B cell (primary cell): ENCODE results near the gene LRRC43. TPM values are rescaled to one million over a fixed set of nuclear protein-coding genes. Genes with fewer than 3 reads are reported as not detected.

Source experiments
- ATAC-seq: fragments of 200-7000 bp; cut with Tn5 transposase; one replicate; pipeline ENCODE4 v1.10.0; 2021; ENCODE audit warnings: low read depth, mild to moderate bottlenecking, moderate number of reproducible peaks, moderate library complexity
- CTCF ChIA-PET: fragments of 350-600 bp; sonication (Branson Sonifier 250); formaldehyde crosslinking; loops from one replicate; lab custom pipeline; 2021; ENCODE audit warnings: antibody characterized with exemption, inconsistent platforms; lab: Charles Lee
- POLR2A ChIA-PET: fragments of 350-600 bp; sonication (Branson Sonifier 250); formaldehyde crosslinking; loops from one replicate; lab custom pipeline; 2021; ENCODE audit warnings: antibody characterized with exemption; lab: Charles Lee
- DNase-seq: peaks from one replicate; pipeline ENCODE4 v3.0.0; 2013
- H2AFZ ChIP-seq: 2 replicates; pipeline ENCODE4 v1.6.1; 2012; ENCODE audit warnings: mild to moderate bottlenecking, low read depth, low read length; ENCODE audit not compliant: insufficient read depth, poor library complexity, severe bottlenecking
- H3K27ac ChIP-seq, 2 donors: 1 replicate in 1 of 2; 2 replicates in 1 of 2; pipeline ENCODE4 v1.5.1; 2012 to 2013; ENCODE audit warnings: low read length in 2 of 2, mild to moderate bottlenecking in 2 of 2, moderate library complexity in 1 of 2
- H3K27me3 ChIP-seq, 4 experiments: fragments of 200-600 bp in 1 of 4; sonication (generic) in 1 of 4; replicated peaks in 1 of 4; 1 replicate in 2 of 4; 2 replicates in 2 of 4; pipeline versions ENCODE4 v1.6.1 to v1.7.0; 2013 to 2016; ENCODE audit warnings: low read length in 3 of 4, mild to moderate bottlenecking in 2 of 4, mixed read lengths in 1 of 4, moderate library complexity in 1 of 4; ENCODE audit not compliant: insufficient read depth in 4 of 4, control insufficient read depth in 3 of 4; ENCODE audit errors: control extremely low read depth in 1 of 4
- H3K36me3 ChIP-seq, 2 experiments: replicated peaks in 1 of 2; 1 replicate in 1 of 2; 2 replicates in 1 of 2; pipeline versions ENCODE4 v1.6.1 to v1.7.1; 2013; ENCODE audit warnings: low read length in 1 of 2; ENCODE audit not compliant: insufficient read depth in 2 of 2, control insufficient read depth in 1 of 2; ENCODE audit errors: control extremely low read depth in 1 of 2, extremely low read depth in 1 of 2
- H3K4me1 ChIP-seq, 2 donors: fragments of 200-600 bp in 1 of 2; sonication (generic) in 1 of 2; 1 replicate in 1 of 2; 2 replicates in 1 of 2; pipeline versions ENCODE4 v1.5.1 to v1.6.1; 2013 to 2017; ENCODE audit warnings: low read length in 2 of 2; ENCODE audit not compliant: control insufficient read depth in 2 of 2, insufficient read depth in 2 of 2
- H3K4me2 ChIP-seq: replicated peaks from 2 replicates; pipeline ENCODE3; 2012; ENCODE audit warnings: mild to moderate bottlenecking, low read depth, low read length; ENCODE audit not compliant: poor library complexity, severe bottlenecking
- H3K4me3 ChIP-seq, 5 experiments: fragments of 200-600 bp in 1 of 5; sonication (generic) in 1 of 5; 1 replicate in 3 of 5; 2 replicates in 2 of 5; pipeline versions ENCODE4 v1.5.1 to v1.7.0; 2011 to 2016; ENCODE audit warnings: low read length in 4 of 5, mild to moderate bottlenecking in 4 of 5, low read depth in 2 of 5, control low read depth in 1 of 5, moderate library complexity in 1 of 5; ENCODE audit not compliant: insufficient read depth in 1 of 5; ENCODE audit errors: control extremely low read depth in 1 of 5, extremely low read depth in 1 of 5
- H3K79me2 ChIP-seq: fragments of 200-600 bp; sonication (generic); one replicate; pipeline ENCODE4 v1.6.0; 2016; ENCODE audit warnings: low read length; ENCODE audit not compliant: control insufficient read depth, insufficient read depth
- H3K9ac ChIP-seq: fragments of 200-600 bp; sonication (generic); 2 replicates; pipeline ENCODE4 v1.6.1; 2017; ENCODE audit warnings: mild to moderate bottlenecking, low read length, moderate library complexity
- H3K9me3 ChIP-seq, 3 donors: one replicate each; pipeline versions ENCODE4 v1.6.1 to v1.7.1; 2013; ENCODE audit warnings: low read length in 2 of 3; ENCODE audit not compliant: control insufficient read depth in 2 of 3, insufficient read depth in 1 of 3; ENCODE audit errors: control extremely low read depth in 1 of 3
- H4K20me1 ChIP-seq: 2 replicates; pipeline ENCODE4 v1.6.0; 2012; ENCODE audit warnings: mild to moderate bottlenecking, low read length; ENCODE audit not compliant: insufficient read depth, control insufficient read depth, poor library complexity, severe bottlenecking
- H3K27ac Mint-ChIP-seq: one replicate; pipeline ENCODE4 v1.8.0; 2021; ENCODE audit warnings: mixed read lengths
- H3K27me3 Mint-ChIP-seq: one replicate; pipeline ENCODE4 v1.8.0; 2021; ENCODE audit warnings: mixed read lengths
- H3K4me1 Mint-ChIP-seq: one replicate; pipeline ENCODE4 v1.8.0; 2021; ENCODE audit warnings: mixed read lengths
- H3K4me3 Mint-ChIP-seq: one replicate; pipeline ENCODE4 v1.8.0; 2021; ENCODE audit warnings: mixed read lengths
- H3K9me3 Mint-ChIP-seq: one replicate; pipeline ENCODE4 v1.8.0; 2022; ENCODE audit warnings: mixed read lengths; ENCODE audit not compliant: insufficient read depth
- CTCF ChIP-seq: fragments of 200-600 bp; IDR thresholded peaks from one replicate; pipeline ENCODE4 v1.8.0; 2022; ENCODE audit warnings: antibody characterized with exemption, mild to moderate bottlenecking
- EZH2 ChIP-seq: IDR thresholded peaks from 2 replicates; pipeline ENCODE4 v1.6.1; 2012; ENCODE audit warnings: borderline replicate concordance, low read depth, mild to moderate bottlenecking, moderate library complexity, low read length; ENCODE audit not compliant: insufficient read depth, poor library complexity, severe bottlenecking
- WGBS: methylation state at CpG from one replicate; pipeline ENCODE4 v1.1.5; 2013; ENCODE audit warnings: missing lambda C conversion rate; ENCODE audit not compliant: insufficient coverage; 5-methylcytosine and 5-hydroxymethylcytosine counted together
- intact Hi-C: fragments of 100-400 bp; cut with micrococcal nuclease; formaldehyde crosslinking; loops from one replicate; pipeline ENCODE4 v1.10.0; 2022
- polyA plus RNA-seq: library from polyadenylated mRNA; depleted of rRNA; stranded (reverse); fragments of >200 nt; gene quantifications from 2 replicates; pipeline ENCODE4 v1.2.3, GENCODE V29; 2012
- total RNA-seq, 2 donors: library from RNA; stranded (reverse); fragments of 120-200 nt in 1 of 2; gene quantifications; 1 replicate in 1 of 2; 2 replicates in 1 of 2; pipeline versions ENCODE4 v1.2.3 to v1.2.4, GENCODE V29; 2013 to 2022

Gene LRRC43
- total and polyA plus RNA-seq, 2 donors (not counting 1 experiment from before 2014, with no cell fraction given): not detected

- Histone ChIP-seq H3K27me3 (peaks cover 0 to 4% (median 0%) of the 10 kb centered on the region in 4 experiments), H3K4me3 (no peak overlapping the region), H3K36me3 (no peaks in the 10 kb centered on the region), H3K9ac (no peak overlapping the region), H3K27ac (no peak overlapping the region), H2AFZ (no peak overlapping the region), H3K4me1 (no peaks in the 10 kb centered on the region), H3K9me3 (peaks cover 0 to 6% (median 0%) of the 10 kb centered on the region in 3 donors), H4K20me1 (no peaks in the 10 kb centered on the region), H3K4me2 (no peak overlapping the region), H3K79me2 (no peaks in the 10 kb centered on the region)
- peak; percentile 95 for ATAC-seq
- no peak overlapping the region for H3K27ac Mint-ChIP-seq
- peaks cover 2% of the 10 kb centered on the region for H3K4me1 Mint-ChIP-seq
- 45% methylated on average over 5 of the region's 18 CpGs for WGBS
- ChIA-PET POLR2A (interaction anchor here (0.6 kb wide), 1 partner anchor 1960 kb away, joined by 6 read pairs; no protein-coding TSS in a partner anchor), CTCF (interaction anchor here (0.5 to 1.9 kb wide), 20 partner anchors 8 to 997 kb away, joined by 3 to 22 read pairs (median 4); partner anchors contain the start of genes B3GNT4, CFAP251 and LRRC43)
- H3K4me3 Mint-ChIP-seq: no peak overlapping the region
- intact Hi-C loops: loop anchor here (1.0 to 2.0 kb wide), 4 partner anchors 60 to 273 kb away; partner anchors contain the start of gene CFAP251
- H3K9me3 Mint-ChIP-seq: no peaks in the 10 kb centered on the region
- peak; percentile 72 for DNase-seq
- H3K27me3 Mint-ChIP-seq: peaks cover 16% of the 10 kb centered on the region
- TF ChIP-seq EZH2 (no peak), CTCF (peak; percentile 75)
Observed at GRCh38 chr12:122190842-122191668, 8.1 kb downstream of the LRRC43 start.

DNA sequence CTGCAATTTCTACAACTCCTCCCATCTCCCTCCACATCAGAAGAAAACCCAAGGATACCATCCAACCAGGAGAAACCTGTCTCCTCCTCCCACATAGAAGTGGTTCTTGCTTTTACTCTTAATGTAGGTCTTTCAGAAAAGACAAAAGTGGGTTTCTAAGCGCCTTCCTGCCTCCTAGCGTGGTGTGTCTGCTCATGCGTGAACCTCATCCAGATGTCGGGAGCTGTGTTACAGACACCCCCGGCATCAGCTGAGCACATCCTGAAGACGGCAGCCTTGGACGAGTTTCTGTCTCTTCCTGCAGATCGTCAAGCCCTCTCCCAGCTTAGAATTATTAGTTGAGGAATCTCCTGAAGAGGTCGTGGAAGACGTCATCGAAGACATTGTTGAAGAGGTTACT, 9.5 kb downstream of the LRRC43 start:
- Histone ChIP-seq H2AFZ (no peak overlapping the region), H3K4me1 (no peaks in the 10 kb centered on the region), H3K79me2 (no peaks in the 10 kb centered on the region), H3K36me3 (no peaks in the 10 kb centered on the region), H3K9ac (no peak overlapping the region), H3K27ac (no peak overlapping the region), H3K9me3 (peaks cover 0 to 6% (median 0%) of the 10 kb centered on the region in 3 donors), H3K27me3 (peaks cover 0 to 4% (median 0%) of the 10 kb centered on the region in 4 experiments), H3K4me2 (no peak overlapping the region), H4K20me1 (no peaks in the 10 kb centered on the region), H3K4me3 (no peak overlapping the region)
- ChIA-PET POLR2A (no interaction called here), CTCF (interaction anchor here (0.8 kb wide), 1 partner anchor 69 kb away, joined by 3 read pairs; no protein-coding TSS in a partner anchor)
- ATAC-seq (no peak), DNase-seq (no peak)
- Mint-ChIP-seq H3K9me3 (no peaks in the 10 kb centered on the region), H3K27me3 (peaks cover 21% of the 10 kb centered on the region), H3K4me3 (no peak overlapping the region), H3K4me1 (peaks cover 2% of the 10 kb centered on the region), H3K27ac (no peak overlapping the region)
- intact Hi-C loops: no loop called here
- 85% methylated on average over 10 of the region's 11 CpGs for WGBS
- TF ChIP-seq CTCF (no peak), EZH2 (no peak)
